ENCODE results near the gene DCXR.

- TF ChIP-seq CTCF (IDR thresholded peaks at IDR 0.05; ENCODE audit: low read depth, low read length) (no peak), EZH2phosphoT487 (IDR thresholded peaks at IDR 0.05; ENCODE audit: low read depth) (no peak)
Measured at GRCh38 chr17:82012640-82013295, 24.7 kb downstream of the DCXR start.

Data from OCI-LY3 (cell line).